Neural crest cell (in vitro differentiated cells): ENCODE measurements around the gene MON2. TPM values are rescaled to one million over a fixed set of nuclear protein-coding genes. Genes with fewer than 3 reads are reported as not detected.

Experiments
- DNase-seq: peaks from one replicate; pipeline ENCODE4 v3.0.0; 2021; ENCODE audit warnings: low read depth, mixed read lengths, low spot score
- H3K27ac Mint-ChIP-seq: one replicate; pipeline ENCODE4 v1.8.0; 2021; ENCODE audit warnings: mild to moderate bottlenecking, mixed read lengths; ENCODE audit not compliant: unreplicated experiment
- H3K27me3 Mint-ChIP-seq: 2 replicates; pipeline ENCODE4 v1.8.0; 2021; ENCODE audit warnings: low read depth, mild to moderate bottlenecking, mixed read lengths
- H3K36me3 Mint-ChIP-seq: 2 replicates; pipeline ENCODE4 v1.8.0; 2021; ENCODE audit warnings: low read depth, mild to moderate bottlenecking, mixed read lengths
- H3K4me1 Mint-ChIP-seq: 2 replicates; pipeline ENCODE4 v1.8.0; 2021; ENCODE audit warnings: mixed read lengths
- H3K4me3 Mint-ChIP-seq: one replicate; pipeline ENCODE4 v1.8.0; 2021; ENCODE audit warnings: mild to moderate bottlenecking, mixed read lengths
- H3K9me3 Mint-ChIP-seq: 2 replicates; pipeline ENCODE4 v1.8.0; 2021; ENCODE audit warnings: mixed read lengths
- microRNA-seq: library from miRNA; unstranded; fragments of <30 nt; microRNA quantifications from one replicate; pipeline ENCODE4, GENCODE V29; 2020
- total RNA-seq: library from RNA; stranded (reverse); gene quantifications from 2 replicates; pipeline ENCODE4 v1.2.1, GENCODE V29; 2021
- TF ChIP-seq, protein P1 (sequence below): fragments of 200-600 bp; sonication (generic); conservative IDR thresholded peaks from 2 replicates; pipeline ENCODE4 v1.5.0; 2021; ENCODE audit warnings: antibody characterized with exemption, mild to moderate bottlenecking

Gene MON2
- total RNA-seq, 1 donor from 2014 or later, result 40.1 TPM

DNA sequence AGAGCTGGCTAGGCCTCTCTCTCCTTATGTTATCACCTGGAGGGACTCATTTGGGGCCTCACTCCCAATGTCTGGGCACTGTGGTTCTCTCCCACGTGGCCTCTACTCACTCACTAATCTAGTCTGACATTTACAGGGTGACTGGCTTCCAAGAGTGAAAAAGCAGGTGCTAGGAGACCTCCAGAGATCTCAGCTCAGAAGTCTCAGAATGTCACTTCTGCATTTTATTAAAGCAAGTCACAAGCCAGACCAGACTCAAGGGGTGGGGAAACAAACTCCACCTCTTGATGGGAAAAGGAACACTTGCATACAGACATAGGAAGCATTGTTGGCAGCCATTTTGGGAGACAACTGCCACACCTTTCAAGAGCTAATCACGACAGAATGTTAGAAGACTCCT lies 175.9 kb downstream of the MON2 start:
- Mint-ChIP-seq H3K4me1 (peaks cover 45% of the 10 kb centered on the region), H3K27ac (no peak overlapping the region), H3K27me3 (no peaks in the 10 kb centered on the region), H3K36me3 (no peaks in the 10 kb centered on the region), H3K9me3 (peaks cover 2% of the 10 kb centered on the region), H3K4me3 (no peak overlapping the region)
- DNase-seq, result no peak
- TF ChIP-seq, protein P1, sequence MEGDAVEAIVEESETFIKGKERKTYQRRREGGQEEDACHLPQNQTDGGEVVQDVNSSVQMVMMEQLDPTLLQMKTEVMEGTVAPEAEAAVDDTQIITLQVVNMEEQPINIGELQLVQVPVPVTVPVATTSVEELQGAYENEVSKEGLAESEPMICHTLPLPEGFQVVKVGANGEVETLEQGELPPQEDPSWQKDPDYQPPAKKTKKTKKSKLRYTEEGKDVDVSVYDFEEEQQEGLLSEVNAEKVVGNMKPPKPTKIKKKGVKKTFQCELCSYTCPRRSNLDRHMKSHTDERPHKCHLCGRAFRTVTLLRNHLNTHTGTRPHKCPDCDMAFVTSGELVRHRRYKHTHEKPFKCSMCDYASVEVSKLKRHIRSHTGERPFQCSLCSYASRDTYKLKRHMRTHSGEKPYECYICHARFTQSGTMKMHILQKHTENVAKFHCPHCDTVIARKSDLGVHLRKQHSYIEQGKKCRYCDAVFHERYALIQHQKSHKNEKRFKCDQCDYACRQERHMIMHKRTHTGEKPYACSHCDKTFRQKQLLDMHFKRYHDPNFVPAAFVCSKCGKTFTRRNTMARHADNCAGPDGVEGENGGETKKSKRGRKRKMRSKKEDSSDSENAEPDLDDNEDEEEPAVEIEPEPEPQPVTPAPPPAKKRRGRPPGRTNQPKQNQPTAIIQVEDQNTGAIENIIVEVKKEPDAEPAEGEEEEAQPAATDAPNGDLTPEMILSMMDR, result no peak

DNA sequence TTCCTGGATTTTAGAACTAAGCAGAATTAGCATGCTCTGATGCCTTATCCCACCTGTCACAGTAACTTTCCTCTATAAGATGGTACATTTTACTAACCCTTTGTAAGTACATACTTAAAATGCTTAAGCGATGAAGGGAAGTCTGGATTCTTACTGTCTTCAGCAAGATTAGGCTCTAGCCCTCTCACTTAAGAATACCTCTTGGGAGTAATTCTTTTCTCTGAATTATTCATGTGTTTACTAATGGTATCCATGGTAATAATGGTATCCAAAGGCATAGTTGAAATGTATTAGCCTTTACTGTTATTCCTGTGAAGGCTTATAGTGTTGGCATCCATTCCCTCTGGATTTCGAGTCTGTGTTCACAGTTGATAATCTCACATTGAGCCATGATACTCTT lies 176.9 kb downstream of the MON2 start:
- TF ChIP-seq, protein P1, result no peak
- Mint-ChIP-seq H3K9me3 (peaks cover 2% of the 10 kb centered on the region), H3K27ac (no peak overlapping the region), H3K4me1 (peaks cover 55% of the 10 kb centered on the region), H3K27me3 (no peaks in the 10 kb centered on the region), H3K4me3 (no peak overlapping the region), H3K36me3 (peaks cover 3% of the 10 kb centered on the region)
- no peak for DNase-seq

GRCh38 chr12:62646566-62646965 lies 179.9 kb downstream of the MON2 start:
- Mint-ChIP-seq H3K27ac (no peak overlapping the region), H3K36me3 (peaks cover 3% of the 10 kb centered on the region), H3K4me1 (peaks cover 52% of the 10 kb centered on the region), H3K27me3 (no peaks in the 10 kb centered on the region), H3K4me3 (no peak overlapping the region), H3K9me3 (peaks cover 4% of the 10 kb centered on the region)
- TF ChIP-seq, protein P1, result no peak
- no peak for DNase-seq

DNA sequence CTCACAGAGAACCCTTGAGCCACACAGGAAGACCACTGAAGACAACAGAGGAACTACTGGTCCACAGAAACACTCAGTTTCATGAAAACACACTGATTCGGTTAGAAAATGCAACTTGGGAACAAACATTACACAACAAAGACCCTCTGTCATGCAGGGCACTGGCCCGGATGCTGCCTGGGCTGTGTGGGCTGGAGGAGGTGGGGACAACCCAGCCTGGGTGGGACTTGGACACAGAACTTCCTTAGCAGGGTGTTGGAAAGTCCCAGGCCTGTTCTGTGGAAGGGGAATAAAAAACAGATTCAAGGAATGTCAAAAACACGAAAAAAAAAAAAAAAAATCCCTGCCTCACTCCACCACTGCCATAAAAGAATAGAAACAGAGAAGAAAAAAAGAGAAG lies 181.0 kb downstream of the MON2 start:
- Mint-ChIP-seq H3K36me3 (peaks cover 3% of the 10 kb centered on the region), H3K27ac (peak overlapping the region; percentile 78), H3K27me3 (no peaks in the 10 kb centered on the region), H3K4me1 (peaks cover 61% of the 10 kb centered on the region), H3K9me3 (peaks cover 4% of the 10 kb centered on the region), H3K4me3 (no peak overlapping the region)
- DNase-seq, result no peak
- TF ChIP-seq, protein P1, result no peak

GRCh38 chr12:62649412-62650138 lies 182.9 kb downstream of the MON2 start:
- H3K36me3 Mint-ChIP-seq, result peaks cover 3% of the 10 kb centered on the region
- no peak overlapping the region for H3K27ac Mint-ChIP-seq
- TF ChIP-seq, protein P1, result no peak
- H3K27me3 Mint-ChIP-seq, result no peaks in the 10 kb centered on the region
- DNase-seq, result no peak
- peaks cover 4% of the 10 kb centered on the region for H3K9me3 Mint-ChIP-seq
- H3K4me3 Mint-ChIP-seq, result no peak overlapping the region
- H3K4me1 Mint-ChIP-seq, result peaks cover 67% of the 10 kb centered on the region

Small RNA genes lying within 50 kb of the gene (microRNA-seq; reads per million reads assigned to microRNA genes)
- gene MIRLET7I, result 929 reads per million, percentile 81 among the genes with 10 or more reads in this experiment

Other genes starting within 250 kb of the MON2 start
- 37.5 and 39.6 TPM in 2 replicates for gene USP15, start 206.4 kb upstream of the MON2 start, total RNA-seq